ENCODE data around the gene CDK14.

- TF ChIP-seq, protein P1, sequence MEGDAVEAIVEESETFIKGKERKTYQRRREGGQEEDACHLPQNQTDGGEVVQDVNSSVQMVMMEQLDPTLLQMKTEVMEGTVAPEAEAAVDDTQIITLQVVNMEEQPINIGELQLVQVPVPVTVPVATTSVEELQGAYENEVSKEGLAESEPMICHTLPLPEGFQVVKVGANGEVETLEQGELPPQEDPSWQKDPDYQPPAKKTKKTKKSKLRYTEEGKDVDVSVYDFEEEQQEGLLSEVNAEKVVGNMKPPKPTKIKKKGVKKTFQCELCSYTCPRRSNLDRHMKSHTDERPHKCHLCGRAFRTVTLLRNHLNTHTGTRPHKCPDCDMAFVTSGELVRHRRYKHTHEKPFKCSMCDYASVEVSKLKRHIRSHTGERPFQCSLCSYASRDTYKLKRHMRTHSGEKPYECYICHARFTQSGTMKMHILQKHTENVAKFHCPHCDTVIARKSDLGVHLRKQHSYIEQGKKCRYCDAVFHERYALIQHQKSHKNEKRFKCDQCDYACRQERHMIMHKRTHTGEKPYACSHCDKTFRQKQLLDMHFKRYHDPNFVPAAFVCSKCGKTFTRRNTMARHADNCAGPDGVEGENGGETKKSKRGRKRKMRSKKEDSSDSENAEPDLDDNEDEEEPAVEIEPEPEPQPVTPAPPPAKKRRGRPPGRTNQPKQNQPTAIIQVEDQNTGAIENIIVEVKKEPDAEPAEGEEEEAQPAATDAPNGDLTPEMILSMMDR (IDR thresholded peaks at IDR 0.05; ENCODE audit: poor library complexity, severe bottlenecking), result no peak
- TF ChIP-seq EZH2 (IDR thresholded peaks at IDR 0.05; ENCODE audit: borderline replicate concordance, insufficient read depth, low read length, poor library complexity, severe bottlenecking), result no peak
- TF ChIP-seq RAD21 (conservative IDR thresholded peaks at IDR 0.05), result no peak
- TF ChIP-seq, protein P2, sequence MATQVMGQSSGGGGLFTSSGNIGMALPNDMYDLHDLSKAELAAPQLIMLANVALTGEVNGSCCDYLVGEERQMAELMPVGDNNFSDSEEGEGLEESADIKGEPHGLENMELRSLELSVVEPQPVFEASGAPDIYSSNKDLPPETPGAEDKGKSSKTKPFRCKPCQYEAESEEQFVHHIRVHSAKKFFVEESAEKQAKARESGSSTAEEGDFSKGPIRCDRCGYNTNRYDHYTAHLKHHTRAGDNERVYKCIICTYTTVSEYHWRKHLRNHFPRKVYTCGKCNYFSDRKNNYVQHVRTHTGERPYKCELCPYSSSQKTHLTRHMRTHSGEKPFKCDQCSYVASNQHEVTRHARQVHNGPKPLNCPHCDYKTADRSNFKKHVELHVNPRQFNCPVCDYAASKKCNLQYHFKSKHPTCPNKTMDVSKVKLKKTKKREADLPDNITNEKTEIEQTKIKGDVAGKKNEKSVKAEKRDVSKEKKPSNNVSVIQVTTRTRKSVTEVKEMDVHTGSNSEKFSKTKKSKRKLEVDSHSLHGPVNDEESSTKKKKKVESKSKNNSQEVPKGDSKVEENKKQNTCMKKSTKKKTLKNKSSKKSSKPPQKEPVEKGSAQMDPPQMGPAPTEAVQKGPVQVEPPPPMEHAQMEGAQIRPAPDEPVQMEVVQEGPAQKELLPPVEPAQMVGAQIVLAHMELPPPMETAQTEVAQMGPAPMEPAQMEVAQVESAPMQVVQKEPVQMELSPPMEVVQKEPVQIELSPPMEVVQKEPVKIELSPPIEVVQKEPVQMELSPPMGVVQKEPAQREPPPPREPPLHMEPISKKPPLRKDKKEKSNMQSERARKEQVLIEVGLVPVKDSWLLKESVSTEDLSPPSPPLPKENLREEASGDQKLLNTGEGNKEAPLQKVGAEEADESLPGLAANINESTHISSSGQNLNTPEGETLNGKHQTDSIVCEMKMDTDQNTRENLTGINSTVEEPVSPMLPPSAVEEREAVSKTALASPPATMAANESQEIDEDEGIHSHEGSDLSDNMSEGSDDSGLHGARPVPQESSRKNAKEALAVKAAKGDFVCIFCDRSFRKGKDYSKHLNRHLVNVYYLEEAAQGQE (IDR thresholded peaks at IDR 0.05; ENCODE audit: borderline replicate concordance), result no peak
- no peak for TF ChIP-seq SMC3 (conservative IDR thresholded peaks at IDR 0.05; ENCODE audit: poor library complexity)
- no peak for TF ChIP-seq POLR2AphosphoS5 (IDR thresholded peaks at IDR 0.05)
Measured at GRCh38 chr7:90853205-90853604, 257.1 kb downstream of the CDK14 start.
